Measurements from ENCODE around the gene FOXN3. TPM values are rescaled to one million over a fixed set of nuclear protein-coding genes. Genes with fewer than 3 reads are reported as not detected.

The FOXN3 gene
- total and polyA plus RNA-seq, 2 donors (not counting 3 experiments of a cell fraction or from before 2014, with no cell fraction given) = 16.9 to 41.8 TPM

DNA sequence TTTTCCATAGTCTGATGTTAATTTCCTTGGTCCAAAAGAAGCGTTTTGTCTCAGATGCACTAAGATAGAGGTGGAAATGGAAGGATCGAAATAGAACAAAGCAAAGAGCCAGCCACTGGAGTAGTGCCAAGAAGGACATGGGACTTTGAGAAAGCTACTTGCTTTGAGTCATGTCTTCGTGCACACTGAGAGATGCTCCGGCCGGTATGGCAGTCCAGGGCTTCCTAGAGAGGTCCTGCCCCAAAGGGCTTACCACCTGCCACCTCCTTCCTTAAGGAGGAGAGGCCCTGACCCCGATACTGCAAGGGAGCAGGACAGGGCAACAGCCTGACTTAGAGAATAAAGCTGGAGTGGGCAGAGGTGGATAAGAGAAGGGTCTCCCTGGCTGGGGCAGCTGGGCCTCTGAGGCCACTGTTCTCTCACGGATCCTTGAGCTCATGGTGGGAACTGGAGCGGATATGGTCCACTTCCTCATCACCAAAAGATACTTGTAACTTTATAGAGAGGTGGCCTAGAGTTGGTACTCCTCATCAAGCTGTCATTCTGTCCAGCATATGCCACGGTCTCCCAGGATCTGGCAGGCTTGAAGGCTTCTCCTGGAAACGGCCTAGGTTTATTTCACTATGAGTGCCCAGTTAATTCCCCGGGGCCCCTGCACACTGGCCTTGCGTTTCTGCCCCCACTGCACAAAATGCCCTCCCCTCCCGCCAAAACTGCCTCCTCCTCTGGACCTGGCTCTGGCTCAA is 57.4 kb downstream of the FOXN3 start:
- no peak overlapping the region for H3K4me3 ChIP-seq (replicated peaks in 1 of 3; ENCODE audit: insufficient read depth in 1 of 3, low read depth in 1 of 3, low read length in 3 of 3)
- intact Hi-C loops (cut with micrococcal nuclease) = no loop called here
- no peaks in the 10 kb centered on the region for H3K4me1 ChIP-seq (ENCODE audit: control insufficient read depth, extremely low read depth, insufficient read depth, low read length)
- no peaks in the 10 kb centered on the region for H4K20me1 ChIP-seq (replicated peaks; ENCODE audit: control insufficient read depth, extremely low read depth, insufficient read depth, low read length)
- peaks cover 2% of the 10 kb centered on the region for H3K79me2 ChIP-seq (ENCODE audit: control insufficient read depth, insufficient read depth, low read length)
- no peaks in the 10 kb centered on the region for H3K9me1 ChIP-seq (replicated peaks; ENCODE audit: control insufficient read depth, extremely low read depth, insufficient read depth, low read length)
- peak; percentile 18 for DNase-seq (ENCODE audit: low read depth, low spot score)
- TF ChIP-seq POLR2A (IDR thresholded peaks at IDR 0.05; ENCODE audit: low read depth, low read length) = no peak
- TF ChIP-seq MYC (IDR thresholded peaks at IDR 0.05; ENCODE audit: low read depth, low read length) = no peak
- no peak for TF ChIP-seq FOS (IDR thresholded peaks at IDR 0.05; ENCODE audit: borderline replicate concordance, insufficient read depth, low read length)
- no peak for TF ChIP-seq JUN (IDR thresholded peaks at IDR 0.05; ENCODE audit: borderline replicate concordance, insufficient read depth, insufficient read length, low read depth)
- no peak for TF ChIP-seq CTCF (IDR thresholded peaks at IDR 0.05; ENCODE audit: extremely low read depth in 1 of 2, insufficient read depth in 1 of 2, low read depth in 1 of 2, low read length in 2 of 2)
- no peak for TF ChIP-seq POLR2AphosphoS5 (IDR thresholded peaks at IDR 0.05; ENCODE audit: insufficient read depth, low read depth, low read length)
- TF ChIP-seq GATA2 (IDR thresholded peaks at IDR 0.05; ENCODE audit: insufficient read depth, insufficient read length, low read depth, low read length) = no peak
- no peak for TF ChIP-seq MAX (IDR thresholded peaks at IDR 0.05; ENCODE audit: insufficient read depth, insufficient read length)
- no peak for TF ChIP-seq EZH2 (IDR thresholded peaks at IDR 0.05; ENCODE audit: borderline replicate concordance, low read depth, low read length, severe bottlenecking)
- no peak overlapping the region for H3K9ac ChIP-seq (replicated peaks; ENCODE audit: extremely low read depth, insufficient read depth, low read length)
- no peak overlapping the region for H3K4me2 ChIP-seq (ENCODE audit: insufficient read depth, low read length)
- H3K27ac ChIP-seq (ENCODE audit: insufficient read depth, low read depth, low read length) = no peak overlapping the region
- dilution Hi-C loops (cut with MboI; ENCODE audit: extremely low pct_ligation_motif_present, low sequenced_read_pairs) = no loop called here
- H2AFZ ChIP-seq (ENCODE audit: low read depth, low read length) = no peak overlapping the region
- no peaks in the 10 kb centered on the region for H3K27me3 ChIP-seq (ENCODE audit: control insufficient read depth in 2 of 2, insufficient read depth in 2 of 2, low read length in 2 of 2)
- no peaks in the 10 kb centered on the region for H3K9me3 ChIP-seq (replicated peaks; ENCODE audit: control insufficient read depth, insufficient read depth, low read length)
- no TSS peak for BruUV-seq (replicated peaks)
- no peaks in the 10 kb centered on the region for H3K36me3 ChIP-seq (ENCODE audit: control insufficient read depth in 2 of 2, extremely low read depth in 1 of 2, insufficient read depth in 2 of 2, low read length in 2 of 2)
- no peak for FAIRE-seq
- POLR2A ChIA-PET = interaction anchor here (0.6 kb wide), 1 partner anchor 759 kb away, joined by 9 read pairs; no protein-coding TSS in a partner anchor
- CTCF ChIA-PET = no interaction called here
